Spleen (tissue), 11 donors: ENCODE data around the gene S100A1. TPM values are rescaled to one million over a fixed set of nuclear protein-coding genes. Genes with fewer than 3 reads are reported as not detected.
A peak's percentile ranks its signal among the peaks of the same experiment; 100 is the strongest.

Experiments
- DNase-seq: peaks from one replicate; pipeline ENCODE4 v3.0.0-alpha.2; 2020
- H3K27ac ChIP-seq, 8 donors: fragments of 200-600 bp; sonication (generic) in 7 of 8; 1 replicate in 4 of 8; 2 replicates in 4 of 8; pipeline versions ENCODE4 v1.5.0 to v1.8.0; 2016 to 2021; ENCODE audit warnings: inconsistent platforms in 4 of 8, mild to moderate bottlenecking in 4 of 8, moderate library complexity in 1 of 8
- H3K27me3 ChIP-seq, 7 donors: fragments of 200-600 bp; sonication (generic) in 6 of 7; replicated peaks in 1 of 7; 1 replicate in 4 of 7; 2 replicates in 3 of 7; pipeline versions ENCODE4 v1.5.0 to v1.8.0; 2016 to 2021; ENCODE audit warnings: inconsistent platforms in 3 of 7, mild to moderate bottlenecking in 1 of 7
- H3K36me3 ChIP-seq, 6 donors: fragments of 200-600 bp; sonication (generic) in 5 of 6; 1 replicate in 4 of 6; 2 replicates in 2 of 6; pipeline versions ENCODE4 v1.5.0 to v1.8.0; 2016 to 2021; ENCODE audit warnings: inconsistent platforms in 2 of 6
- H3K4me1 ChIP-seq, 6 donors: fragments of 200-600 bp; sonication (generic) in 5 of 6; 1 replicate in 3 of 6; 2 replicates in 3 of 6; pipeline versions ENCODE4 v1.5.0 to v1.8.0; 2016 to 2021; ENCODE audit warnings: inconsistent platforms in 3 of 6
- H3K4me3 ChIP-seq, 8 donors: fragments of 200-600 bp; sonication (generic) in 7 of 8; 1 replicate in 4 of 8; 2 replicates in 4 of 8; pipeline versions ENCODE4 v1.5.0 to v1.8.0; 2016 to 2021; ENCODE audit warnings: inconsistent platforms in 4 of 8, mild to moderate bottlenecking in 4 of 8, moderate library complexity in 2 of 8
- H3K9me3 ChIP-seq, 8 donors: fragments of 200-600 bp; sonication (generic) in 7 of 8; 1 replicate in 4 of 8; 2 replicates in 4 of 8; pipeline versions ENCODE4 v1.5.0 to v1.8.0; 2016 to 2021; ENCODE audit warnings: inconsistent platforms in 4 of 8
- POLR2A ChIP-seq, 3 donors: fragments of 450-650 bp; IDR thresholded peaks; one replicate each; pipeline ENCODE4 v1.5.1; 2017; ENCODE audit warnings: antibody characterized with exemption in 3 of 3, mild to moderate bottlenecking in 1 of 3
- POLR2AphosphoS5 ChIP-seq, 3 donors: sonication (generic); formaldehyde crosslinking; IDR thresholded peaks; one replicate each; pipeline ENCODE4 v1.5.1; 2017; ENCODE audit warnings: antibody characterized with exemption in 3 of 3
- WGBS, 5 donors: extraction: QIAGEN DNeasy Blood & Tissue Kit in 3 of 5; methylation state at CpG; one replicate each; pipeline versions ENCODE4 v1.1.5 to v1.1.7; 2013 to 2018; 5-methylcytosine and 5-hydroxymethylcytosine counted together
- intact Hi-C: fragments of 100-400 bp; cut with DNase I; formaldehyde crosslinking; loops from one replicate; pipeline ENCODE4 v1.15.0; 2023; ENCODE audit warnings: low total_unique reads
- polyA plus RNA-seq, 3 donors: library from polyadenylated mRNA; stranded (reverse); fragments of 200-250 nt; gene quantifications; one replicate each; pipeline ENCODE4 v1.2.1, GENCODE V29; 2013
- total RNA-seq, 7 donors: library from RNA; depleted of rRNA in 3 of 7; stranded (reverse); fragments of >200 nt in 3 of 7; fragmentation: NEBNext Ultra II Directional in 4 of 7; extraction: Animal tissue kit (Norgen Biotek cat#: 25700) in 4 of 7; gene quantifications; one replicate each; pipeline versions ENCODE4 v1.1.0 to v1.2.1, GENCODE V29; 2016 to 2021
- TF ChIP-seq, protein P1 (sequence below), 11 experiments: fragments of 200-600 bp in 7 of 11; fragments of 450-650 bp in 4 of 11; sonication (generic) in 4 of 11; IDR thresholded peaks in 8 of 11; conservative IDR thresholded peaks in 3 of 11; 1 replicate in 7 of 11; 2 replicates in 4 of 11; pipeline versions ENCODE4 v1.4.0 to v1.8.0; 2016 to 2021; ENCODE audit warnings: antibody characterized with exemption in 11 of 11, inconsistent platforms in 4 of 11, mild to moderate bottlenecking in 1 of 11
- donor health status: healthy with polysubstance abuse.
- donor health status: DM: no; HTN: no; CAD: no; lungs with moderate emphysema.
- donor health status: DM: no; HTN: no; CAD: no.
- donor health status: Bipolar disorder and iron deficiency.
- donor health status: healthy.
- donor health status: DM: no; HTN: no; CAD: no.
- donor health status: DM: yes; HTN: yes; CAD: no.

S100A1 gene
- total and polyA plus RNA-seq, 10 donors: 1.7 to 39.7 (median 5.4) TPM; not detected in 6

DNA sequence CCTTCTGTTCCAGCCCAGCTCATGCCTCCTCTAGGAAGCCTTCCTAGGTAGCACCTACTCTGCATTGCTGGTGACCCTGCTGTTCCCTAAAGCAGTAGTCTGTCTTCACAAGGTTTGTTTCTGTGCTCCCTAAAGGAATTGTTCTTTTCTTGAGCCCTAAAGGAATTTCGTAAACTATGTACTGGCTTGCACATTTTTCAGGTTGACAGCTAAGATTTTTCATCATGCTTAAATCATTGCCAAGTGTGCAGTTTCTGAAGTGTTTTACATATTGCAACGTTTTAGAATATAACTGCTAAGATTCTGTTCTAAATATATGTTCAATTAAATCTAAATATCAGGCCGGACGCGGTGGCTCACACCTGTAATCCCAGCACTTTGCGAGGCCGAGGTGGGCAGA, 28.4 kb upstream of the S100A1 start:
- Histone ChIP-seq H3K4me3 (no peak overlapping the region), H3K9me3 (no peaks in the 10 kb centered on the region), H3K4me1 (peaks cover 11 to 51% (median 20%) of the 10 kb centered on the region in 6 donors), H3K27ac (peak overlapping the region in 4 of 8 donors; percentile 84 to 89 (median 85)), H3K36me3 (no peaks in the 10 kb centered on the region), H3K27me3 (no peaks in the 10 kb centered on the region)
- WGBS, 5 donors: 86 to 91% (median 87%) methylated on average over 7 of the region's 7 CpGs
- DNase-seq: no peak
- TF ChIP-seq POLR2AphosphoS5 (IDR thresholded peaks at IDR 0.05) (no peak), POLR2A (IDR thresholded peaks at IDR 0.05) (no peak)
- TF ChIP-seq, protein P1, sequence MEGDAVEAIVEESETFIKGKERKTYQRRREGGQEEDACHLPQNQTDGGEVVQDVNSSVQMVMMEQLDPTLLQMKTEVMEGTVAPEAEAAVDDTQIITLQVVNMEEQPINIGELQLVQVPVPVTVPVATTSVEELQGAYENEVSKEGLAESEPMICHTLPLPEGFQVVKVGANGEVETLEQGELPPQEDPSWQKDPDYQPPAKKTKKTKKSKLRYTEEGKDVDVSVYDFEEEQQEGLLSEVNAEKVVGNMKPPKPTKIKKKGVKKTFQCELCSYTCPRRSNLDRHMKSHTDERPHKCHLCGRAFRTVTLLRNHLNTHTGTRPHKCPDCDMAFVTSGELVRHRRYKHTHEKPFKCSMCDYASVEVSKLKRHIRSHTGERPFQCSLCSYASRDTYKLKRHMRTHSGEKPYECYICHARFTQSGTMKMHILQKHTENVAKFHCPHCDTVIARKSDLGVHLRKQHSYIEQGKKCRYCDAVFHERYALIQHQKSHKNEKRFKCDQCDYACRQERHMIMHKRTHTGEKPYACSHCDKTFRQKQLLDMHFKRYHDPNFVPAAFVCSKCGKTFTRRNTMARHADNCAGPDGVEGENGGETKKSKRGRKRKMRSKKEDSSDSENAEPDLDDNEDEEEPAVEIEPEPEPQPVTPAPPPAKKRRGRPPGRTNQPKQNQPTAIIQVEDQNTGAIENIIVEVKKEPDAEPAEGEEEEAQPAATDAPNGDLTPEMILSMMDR (IDR thresholded peaks at IDR 0.05 in 8 of 11, conservative IDR thresholded peaks at IDR 0.05 in 3 of 11): no peak
- intact Hi-C loops: no loop called here

DNA sequence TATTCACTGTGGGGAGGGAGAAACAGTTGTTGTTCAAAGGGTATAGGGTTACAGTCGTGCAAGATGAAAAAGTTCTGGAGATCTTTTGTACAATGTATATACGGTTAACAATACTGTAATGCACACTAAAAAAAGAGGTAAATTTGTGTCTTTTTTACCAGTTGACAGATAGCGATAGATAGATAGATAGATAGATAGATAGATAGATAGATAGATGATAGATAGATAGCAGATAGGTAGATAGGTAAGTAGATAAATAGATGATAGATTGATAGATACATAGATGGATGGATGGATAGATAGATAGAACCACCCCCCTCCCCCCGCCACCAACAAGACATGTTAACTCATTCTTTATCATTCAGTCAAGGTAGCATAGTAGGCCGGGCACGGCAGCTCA, 25.5 kb upstream of the S100A1 start:
- DNase-seq: no peak
- Histone ChIP-seq H3K27ac (no peak overlapping the region), H3K4me1 (peaks cover 12 to 64% (median 24%) of the 10 kb centered on the region in 6 donors), H3K36me3 (peaks cover 0 to 26% (median 0%) of the 10 kb centered on the region in 6 donors), H3K27me3 (no peaks in the 10 kb centered on the region), H3K9me3 (no peaks in the 10 kb centered on the region), H3K4me3 (no peak overlapping the region)
- WGBS, 5 donors: 82 to 90% (median 85%) methylated on average over 6 of the region's 6 CpGs
- intact Hi-C loops: no loop called here
- TF ChIP-seq POLR2AphosphoS5 (IDR thresholded peaks at IDR 0.05) (no peak), POLR2A (IDR thresholded peaks at IDR 0.05) (no peak)
- TF ChIP-seq, protein P1 (IDR thresholded peaks at IDR 0.05 in 8 of 11, conservative IDR thresholded peaks at IDR 0.05 in 3 of 11): no peak

DNA sequence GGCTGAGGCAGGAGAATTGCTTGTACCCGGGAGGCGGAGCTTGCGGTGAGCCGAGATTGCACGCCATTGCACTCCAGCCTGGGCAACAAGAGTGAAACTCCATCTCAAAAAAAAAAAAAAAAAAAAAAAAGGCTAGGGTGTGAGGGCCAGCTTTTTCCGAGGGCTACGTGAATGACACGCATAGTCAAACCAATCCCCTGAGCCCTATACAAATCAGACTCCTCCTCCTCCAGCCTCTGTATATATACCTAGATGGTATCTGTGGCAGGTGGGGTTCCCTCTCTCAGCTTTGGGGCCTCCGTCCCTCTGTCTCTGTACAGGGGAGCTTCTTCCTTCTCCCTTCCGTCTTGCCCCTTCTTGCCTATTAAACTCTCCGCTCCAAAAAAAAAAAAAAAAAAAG, 22.0 kb upstream of the S100A1 start:
- TF ChIP-seq, protein P1 (IDR thresholded peaks at IDR 0.05 in 8 of 11, conservative IDR thresholded peaks at IDR 0.05 in 3 of 11): no peak
- TF ChIP-seq POLR2A (IDR thresholded peaks at IDR 0.05) (no peak), POLR2AphosphoS5 (IDR thresholded peaks at IDR 0.05) (no peak)
- Histone ChIP-seq H3K4me1 (peaks cover 5 to 60% (median 27%) of the 10 kb centered on the region in 6 donors), H3K27me3 (no peaks in the 10 kb centered on the region), H3K36me3 (peaks cover 0 to 26% (median 0%) of the 10 kb centered on the region in 6 donors), H3K27ac (peak overlapping the region in 4 of 8 donors; percentile 88 to 95 (median 89)), H3K4me3 (no peak overlapping the region), H3K9me3 (no peaks in the 10 kb centered on the region)
- intact Hi-C loops: no loop called here
- 84 to 93% (median 91%) methylated on average over 11 of the region's 11 CpGs for WGBS, 5 donors
- DNase-seq: peak; percentile 22

DNA sequence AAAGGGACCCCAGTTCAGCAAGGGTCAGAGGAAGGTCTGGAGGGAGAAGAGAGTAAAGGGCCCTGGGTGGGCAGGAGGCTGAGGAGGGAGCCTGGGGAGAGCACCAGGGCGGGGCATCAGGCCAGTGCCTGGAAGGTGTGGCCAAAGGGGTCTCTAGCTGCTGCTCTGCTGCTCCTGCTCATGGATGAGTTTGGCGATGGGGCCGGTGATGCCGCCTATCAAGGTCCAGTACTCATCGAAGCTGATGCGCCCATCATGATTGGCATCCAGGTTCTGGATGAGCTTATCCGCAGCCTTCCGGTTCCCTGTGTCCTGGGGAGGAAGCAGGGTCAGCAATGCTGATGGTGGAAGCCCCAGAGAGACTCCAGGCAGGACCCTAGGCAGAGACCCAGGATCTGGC, 20.9 kb upstream of the S100A1 start:
- Histone ChIP-seq H3K4me1 (peaks cover 5 to 55% (median 27%) of the 10 kb centered on the region in 6 donors), H3K27ac (peak overlapping the region in 7 of 8 donors; percentile 85 to 95 (median 88)), H3K9me3 (no peaks in the 10 kb centered on the region), H3K4me3 (peak overlapping the region in 6 of 8 donors; percentile 30 to 65 (median 42)), H3K27me3 (no peaks in the 10 kb centered on the region), H3K36me3 (peaks cover 0 to 26% (median 0%) of the 10 kb centered on the region in 6 donors)
- peak; percentile 64 for DNase-seq
- intact Hi-C loops: no loop called here
- TF ChIP-seq, protein P1 (IDR thresholded peaks at IDR 0.05 in 8 of 11, conservative IDR thresholded peaks at IDR 0.05 in 3 of 11): no peak
- TF ChIP-seq POLR2AphosphoS5 (IDR thresholded peaks at IDR 0.05) (no peak), POLR2A (IDR thresholded peaks at IDR 0.05) (no peak)
- 64 to 84% (median 80%) methylated on average over 4 to 8 of the region's 8 CpGs for WGBS, 5 donors
